HG03457 (cell line): Measurements from ENCODE around the gene ANKRD7.
"Not testable (repeated sequence)": the region's sequence is repeated elsewhere in the genome, so short reads cannot be mapped to it uniquely, and the experiment has no call there.

Experiments
- ATAC-seq: cut with Tn5 transposase; IDR thresholded peaks from one replicate; pipeline ENCODE4 v1.9.1; 2021; ENCODE audit warnings: moderate number of reproducible peaks; ENCODE audit not compliant: unreplicated experiment

Gene ANKRD7

GRCh38 chr7:118233799-118234198, 9.3 kb downstream of the ANKRD7 start:
- ATAC-seq: no peak

- ATAC-seq: no peak
Observed at GRCh38 chr7:118239014-118239413, 14.5 kb downstream of the ANKRD7 start.

GRCh38 chr7:118240320-118240719, 15.8 kb downstream of the ANKRD7 start:
- not testable (repeated sequence) for ATAC-seq

- no peak for ATAC-seq
Observed at GRCh38 chr7:118243695-118244094, 19.2 kb downstream of the ANKRD7 start.

- ATAC-seq: peak; percentile 71
Observed at GRCh38 chr7:118245267-118246040, 20.9 kb downstream of the ANKRD7 start.

GRCh38 chr7:118250860-118251494, 26.5 kb downstream of the ANKRD7 start:
- no peak for ATAC-seq

GRCh38 chr7:118252087-118252486, 27.6 kb downstream of the ANKRD7 start:
- no peak for ATAC-seq

GRCh38 chr7:118259115-118259514, 34.6 kb downstream of the ANKRD7 start:
- no peak for ATAC-seq

- no peak for ATAC-seq
Observed at GRCh38 chr7:118264836-118265235, 40.3 kb downstream of the ANKRD7 start.

GRCh38 chr7:118280319-118281012, 56.0 kb downstream of the ANKRD7 start:
- ATAC-seq: no peak

- no peak for ATAC-seq
Observed at GRCh38 chr7:118281196-118281595, 56.7 kb downstream of the ANKRD7 start.

- ATAC-seq: no peak
Observed at GRCh38 chr7:118285358-118285757, 60.9 kb downstream of the ANKRD7 start.

- ATAC-seq: no peak
Observed at GRCh38 chr7:118286131-118286530, 61.6 kb downstream of the ANKRD7 start.

GRCh38 chr7:118288098-118288497, 63.6 kb downstream of the ANKRD7 start:
- ATAC-seq: peak; percentile 85

GRCh38 chr7:118289476-118289875, 65.0 kb downstream of the ANKRD7 start:
- ATAC-seq: no peak
